ENCODE measurements around the gene MAP3K4.

GRCh38 chr6:161130967-161131766, 139.6 kb downstream of the MAP3K4 start:
- TF ChIP-seq POLR2AphosphoS5 (IDR thresholded peaks at IDR 0.05) (no peak), CTCF (IDR thresholded peaks at IDR 0.05; ENCODE audit: poor library complexity, severe bottlenecking) (no peak), EP300 (conservative IDR thresholded peaks at IDR 0.05; ENCODE audit: poor library complexity, severe bottlenecking) (no peak), REST (IDR thresholded peaks at IDR 0.05; ENCODE audit: borderline replicate concordance) (no peak), MXI1 (conservative IDR thresholded peaks at IDR 0.05; ENCODE audit: poor library complexity, severe bottlenecking) (no peak)
